Right cardiac atrium (tissue), 5 donors: ENCODE results near the gene SYT12. TPM values are rescaled to one million over a fixed set of nuclear protein-coding genes. Genes with fewer than 3 reads are reported as not detected.

Source experiments
- ATAC-seq, 2 donors: fragments of 200-7000 bp; cut with Tn5 transposase; one replicate each; pipeline versions ENCODE4 v1.8.0 to v1.9.1; 2020; ENCODE audit warnings: moderate library complexity in 2 of 2, mild to moderate bottlenecking in 1 of 2
- DNase-seq, 3 donors: peaks; one replicate each; pipeline ENCODE4 v3.0.0-alpha.2; 2020
- H3K27ac ChIP-seq: one replicate; pipeline ENCODE4 v1.5.1; 2013; ENCODE audit warnings: mild to moderate bottlenecking, low read length, control low read depth, moderate library complexity
- H3K27me3 ChIP-seq: one replicate; pipeline ENCODE4 v1.6.1; 2013; ENCODE audit not compliant: control insufficient read depth, insufficient read depth
- H3K4me1 ChIP-seq: one replicate; pipeline ENCODE4 v1.6.1; 2013; ENCODE audit warnings: low read length; ENCODE audit not compliant: control insufficient read depth, insufficient read depth
- H3K4me3 ChIP-seq: one replicate; pipeline ENCODE4 v1.5.1; 2013; ENCODE audit warnings: low read length, control low read depth
- H3K9me3 ChIP-seq: one replicate; pipeline ENCODE4 v1.6.1; 2013; ENCODE audit warnings: low read length; ENCODE audit not compliant: control insufficient read depth
- WGBS: extraction: QIAGEN DNeasy Blood & Tissue Kit; methylation state at CpG from one replicate; pipeline ENCODE4 v1.1.7; 2013; 5-methylcytosine and 5-hydroxymethylcytosine counted together
- intact Hi-C, 4 donors: fragments of 100-400 bp; cut with DNase I; formaldehyde crosslinking; loops; one replicate each; pipeline versions ENCODE4 v1.11.0 to v1.14.0; 2022 to 2023
- long read RNA-seq, 4 donors: library from polyadenylated mRNA; unstranded; transcript quantifications; one replicate each; pipeline ENCODE4 v2.0.0, GENCODE V29; 2020 to 2021
- polyA plus RNA-seq: library from polyadenylated mRNA; stranded (reverse); fragments of 200-250 nt; gene quantifications from one replicate; pipeline ENCODE4 v1.2.3, GENCODE V29; 2013
- total RNA-seq, 4 donors: library from RNA; stranded (reverse); fragmentation: NEBNext Ultra II Directional; extraction: Animal tissue kit (Norgen Biotek cat#: 25700); gene quantifications; one replicate each; pipeline ENCODE4 v1.2.1, GENCODE V29; 2021
- donor health status: healthy with polysubstance abuse.
- donor health status: DM: no; HTN: yes; CAD: no.
- donor health status: DM: no; HTN: no; CAD: no.
- donor health status: DM: no; HTN: yes; CAD: no; lungs with severe emphysema.
- donor health status: DM: yes; HTN: yes; CAD: no.

Gene SYT12, protein sequence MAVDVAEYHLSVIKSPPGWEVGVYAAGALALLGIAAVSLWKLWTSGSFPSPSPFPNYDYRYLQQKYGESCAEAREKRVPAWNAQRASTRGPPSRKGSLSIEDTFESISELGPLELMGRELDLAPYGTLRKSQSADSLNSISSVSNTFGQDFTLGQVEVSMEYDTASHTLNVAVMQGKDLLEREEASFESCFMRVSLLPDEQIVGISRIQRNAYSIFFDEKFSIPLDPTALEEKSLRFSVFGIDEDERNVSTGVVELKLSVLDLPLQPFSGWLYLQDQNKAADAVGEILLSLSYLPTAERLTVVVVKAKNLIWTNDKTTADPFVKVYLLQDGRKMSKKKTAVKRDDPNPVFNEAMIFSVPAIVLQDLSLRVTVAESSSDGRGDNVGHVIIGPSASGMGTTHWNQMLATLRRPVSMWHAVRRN
- total RNA-seq (1 to 10 TPM in 1 of 4 donors, under 1 TPM in 3; 0.11 to 1.4 (median 0.24) TPM), polyA plus RNA-seq (0.18 TPM)
- long read RNA-seq, donor 1, partial matches to known transcripts, result 0 of 1 reads
- long read RNA-seq, donor 1, other reads (novel, unspliced or antisense), result 1 of 1 reads
- long read RNA-seq, donor 2, result 0 reads
- long read RNA-seq, donor 3, result 0 reads
- long read RNA-seq, donor 4, result 0 reads

DNA sequence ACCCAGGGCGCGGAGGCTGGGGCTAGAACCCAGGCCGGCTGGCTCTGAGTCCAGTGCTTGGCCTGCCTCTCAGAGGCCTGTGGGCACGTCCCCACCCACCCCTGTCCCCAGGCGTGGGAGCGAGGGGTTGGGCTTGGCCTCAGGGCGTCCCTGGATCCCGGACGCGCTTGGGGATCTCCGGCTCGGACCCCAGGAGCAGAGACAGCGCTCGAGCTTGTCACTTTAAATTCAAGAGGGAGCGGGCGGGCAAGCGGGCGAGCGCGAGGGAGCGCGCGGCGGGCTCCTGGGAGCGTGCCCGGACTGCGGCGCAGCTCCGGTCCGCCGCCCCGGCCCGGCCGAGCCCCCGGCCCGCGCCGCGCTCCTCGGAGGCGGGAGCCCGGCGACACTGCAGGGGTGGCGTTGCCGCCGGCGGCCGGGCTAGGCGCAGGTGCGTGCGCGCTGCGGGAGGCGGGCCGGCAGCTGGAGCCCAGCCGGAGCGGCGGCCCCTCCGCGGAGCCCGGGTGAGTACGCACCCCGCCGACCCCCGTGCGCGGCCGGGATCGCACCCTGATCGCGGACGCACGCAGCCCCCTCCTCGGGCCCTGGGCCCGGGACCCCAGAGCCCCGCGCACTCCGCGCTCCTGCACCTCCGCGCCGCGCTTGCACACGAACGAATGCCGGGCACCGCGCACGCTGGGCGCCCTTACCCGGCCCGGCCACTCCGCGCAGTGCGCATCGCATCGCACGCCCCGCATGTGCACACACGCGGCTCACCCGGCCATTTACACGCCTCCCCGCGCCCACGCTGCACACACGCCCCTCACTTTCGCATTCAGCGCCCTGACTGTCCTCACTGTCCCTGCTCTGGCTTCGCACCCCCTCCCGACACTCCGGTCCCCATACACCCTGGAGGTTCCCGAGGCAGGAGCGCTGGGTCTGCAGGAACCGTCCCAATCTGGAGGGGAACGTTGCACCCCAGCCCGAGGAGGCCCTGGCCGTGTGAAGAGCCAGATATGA lies at the start of gene SYT12:
TSS of gene SYT12 (plus strand) at position 174 of the 996 bp plus-strand sequence. CDS start 7,011 bp downstream, outside the sequence.
- Histone ChIP-seq H3K27me3 (no peaks in the 10 kb centered on the region), H3K9me3 (no peaks in the 10 kb centered on the region), H3K27ac (no peak within 1 kb of the TSS), H3K4me3 (peak within 1 kb of the TSS; percentile 46), H3K4me1 (no peaks in the 10 kb centered on the region)
- peak; percentile 37 to 68 (median 62) for DNase-seq
- intact Hi-C loops, result no loop called here
- 1% methylated on average over 118 of the region's 118 CpGs for WGBS
- ATAC-seq, result peak; percentile 28 to 47

GRCh38 chr11:66973956-66974580 lies 48.9 kb upstream of the SYT12 start:
- Histone ChIP-seq H3K27ac (no peak overlapping the region), H3K4me1 (no peaks in the 10 kb centered on the region), H3K4me3 (no peak overlapping the region), H3K27me3 (no peaks in the 10 kb centered on the region), H3K9me3 (peaks cover 1% of the 10 kb centered on the region)
- WGBS, result 78% methylated on average over 8 of the region's 8 CpGs
- ATAC-seq (no peak), DNase-seq (no peak)
- intact Hi-C loops, result no loop called here

DNA sequence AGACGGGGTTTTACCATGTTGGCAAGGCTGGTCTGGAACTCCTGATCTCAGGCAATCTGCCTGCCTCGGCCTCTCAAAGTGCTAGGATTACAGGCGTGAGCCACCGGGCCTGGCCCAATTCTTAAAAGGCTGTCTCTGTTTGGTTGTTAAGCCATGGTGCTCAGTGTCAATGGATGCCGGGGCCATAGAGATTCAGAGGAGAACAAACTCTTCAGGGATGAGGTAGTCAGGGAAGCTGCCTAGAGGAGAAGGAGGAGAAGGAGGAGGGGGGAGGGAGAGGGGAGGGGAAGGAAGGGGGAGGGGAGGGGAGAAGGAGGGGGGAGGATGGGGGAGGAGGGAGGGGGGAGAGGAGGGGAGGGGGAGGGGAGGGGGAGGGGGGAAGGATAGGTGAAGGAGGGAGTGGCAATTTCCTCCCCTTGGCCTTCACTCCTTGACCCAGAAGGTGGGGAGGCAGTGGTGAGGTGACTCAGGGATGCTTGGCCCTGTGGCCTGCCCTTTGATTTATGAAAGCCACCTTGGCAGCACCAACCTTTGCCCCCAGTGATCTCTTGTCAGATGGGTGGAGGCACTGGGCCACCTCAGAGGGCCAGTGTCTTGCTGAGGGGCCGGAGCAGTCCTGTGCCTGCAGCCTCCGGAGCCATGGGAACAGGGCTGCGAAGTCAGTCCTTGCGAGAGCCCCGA lies 48.1 kb upstream of the SYT12 start, which contains the start of gene C11orf86:
TSS of gene C11orf86 (plus strand) at position 581 of the 681 bp plus-strand sequence. CDS start at position 640, 59 bp downstream.
- Histone ChIP-seq H3K9me3 (peaks cover 1% of the 10 kb centered on the region), H3K27ac (no peak within 1 kb of the TSS), H3K4me1 (no peaks in the 10 kb centered on the region), H3K4me3 (no peak within 1 kb of the TSS), H3K27me3 (no peaks in the 10 kb centered on the region)
- 86% methylated on average over 10 of the region's 10 CpGs for WGBS
- no peak for ATAC-seq
- no peak for DNase-seq
- intact Hi-C loops, result no loop called here

- WGBS, result 75% methylated on average over 11 of the region's 11 CpGs
- H3K27ac ChIP-seq, result no peak overlapping the region
- intact Hi-C loops, result no loop called here
Observed at GRCh38 chr11:66975405-66976027, 47.4 kb upstream of the SYT12 start.

GRCh38 chr11:66976028-66976467 lies 46.9 kb upstream of the SYT12 start:
- 45% methylated on average over 9 of the region's 9 CpGs for WGBS
- no peaks in the 10 kb centered on the region for H3K9me3 ChIP-seq
- H3K4me3 ChIP-seq, result no peak overlapping the region
- H3K27ac ChIP-seq, result no peak overlapping the region
- no peaks in the 10 kb centered on the region for H3K27me3 ChIP-seq
- ATAC-seq, result peak in 1 of 2 donors; percentile 30
- intact Hi-C loops, result no loop called here
- H3K4me1 ChIP-seq, result no peaks in the 10 kb centered on the region
- peak in 1 of 3 donors; percentile 30 for DNase-seq

More at GRCh38 chr11:66975405-66976027, 47.4 kb upstream of the SYT12 start:
- Histone ChIP-seq H3K4me3 (no peak overlapping the region), H3K4me1 (no peaks in the 10 kb centered on the region), H3K27me3 (no peaks in the 10 kb centered on the region), H3K9me3 (no peaks in the 10 kb centered on the region)
- ATAC-seq (no peak), DNase-seq (peak in 1 of 3 donors; percentile 53)

- DNase-seq (no peak), ATAC-seq (peak in 1 of 2 donors; percentile 12)
- no peak overlapping the region for H3K27ac ChIP-seq
- H3K9me3 ChIP-seq, result no peaks in the 10 kb centered on the region
- H3K4me1 ChIP-seq, result no peaks in the 10 kb centered on the region
- intact Hi-C loops, result no loop called here
- H3K4me3 ChIP-seq, result no peak overlapping the region
- no peaks in the 10 kb centered on the region for H3K27me3 ChIP-seq
- 91% methylated on average over 6 of the region's 6 CpGs for WGBS
Observed at GRCh38 chr11:66976925-66977324, 46.0 kb upstream of the SYT12 start.

DNA sequence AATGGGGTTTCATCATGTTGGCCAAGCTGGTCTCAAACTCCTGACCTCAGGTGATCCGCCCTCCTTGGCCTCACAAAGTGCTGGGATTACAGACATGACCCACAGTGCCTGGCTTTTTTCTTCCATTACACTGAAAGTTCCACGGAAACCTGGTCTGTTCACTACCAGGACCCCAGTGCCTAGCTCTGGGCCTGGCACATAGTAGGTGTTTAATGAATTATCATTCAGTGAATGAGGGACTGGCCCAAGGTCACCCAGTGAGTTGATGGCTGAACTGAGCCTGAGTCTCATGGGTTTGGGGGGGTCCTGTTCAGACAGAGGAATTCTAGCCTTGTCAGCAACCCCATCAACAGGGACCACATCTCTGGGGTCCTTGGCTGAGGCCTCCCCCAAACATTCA lies 44.7 kb upstream of the SYT12 start:
- no peak overlapping the region for H3K27ac ChIP-seq
- DNase-seq (no peak), ATAC-seq (no peak)
- intact Hi-C loops, result no loop called here
- 94% methylated on average over 2 of the region's 2 CpGs for WGBS
- H3K4me1 ChIP-seq, result no peaks in the 10 kb centered on the region
- H3K27me3 ChIP-seq, result no peaks in the 10 kb centered on the region
- no peaks in the 10 kb centered on the region for H3K9me3 ChIP-seq
- no peak overlapping the region for H3K4me3 ChIP-seq

- WGBS, result 94% methylated on average over 6 of the region's 6 CpGs
- H3K27me3 ChIP-seq, result no peaks in the 10 kb centered on the region
- no peaks in the 10 kb centered on the region for H3K9me3 ChIP-seq
- no peak overlapping the region for H3K27ac ChIP-seq
- no peak for DNase-seq
- no peak overlapping the region for H3K4me3 ChIP-seq
- H3K4me1 ChIP-seq, result no peaks in the 10 kb centered on the region
- ATAC-seq, result no peak
- intact Hi-C loops, result no loop called here
Observed at GRCh38 chr11:66978717-66979116, 44.2 kb upstream of the SYT12 start.

DNA sequence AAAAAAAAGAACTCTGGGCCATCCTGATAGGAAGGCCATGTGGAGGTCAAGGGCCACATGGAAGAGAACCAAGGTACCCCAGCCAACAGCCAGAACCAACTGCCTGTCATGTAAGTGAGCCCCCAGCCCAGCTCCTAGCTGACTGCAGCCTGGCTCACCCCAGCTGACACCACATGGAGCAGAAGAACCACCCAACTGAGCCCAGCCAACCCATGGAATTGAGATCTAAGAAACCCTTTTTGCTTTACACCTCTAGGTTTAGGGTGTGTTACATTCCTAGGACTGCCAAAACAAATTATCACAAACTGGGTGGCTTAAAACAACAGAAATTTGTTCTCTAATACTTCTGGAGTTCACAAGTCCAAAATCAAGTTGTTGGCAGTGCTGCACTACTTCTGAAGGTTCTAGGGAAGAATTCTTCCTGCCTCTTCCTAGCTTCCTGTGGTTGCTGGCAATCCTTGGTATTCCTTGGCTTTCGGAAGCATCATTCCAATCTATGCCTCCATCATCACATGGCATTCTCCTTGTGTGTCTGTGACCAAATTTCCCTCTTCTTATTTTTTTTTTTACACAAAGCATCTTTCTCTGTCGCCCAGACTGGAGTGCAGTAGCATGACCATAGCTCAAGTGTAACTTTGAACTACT lies 43.5 kb upstream of the SYT12 start:
- no peaks in the 10 kb centered on the region for H3K27me3 ChIP-seq
- no peak overlapping the region for H3K27ac ChIP-seq
- intact Hi-C loops, result no loop called here
- no peak for DNase-seq
- WGBS, result 94% methylated on average over 2 of the region's 2 CpGs
- no peaks in the 10 kb centered on the region for H3K9me3 ChIP-seq
- H3K4me1 ChIP-seq, result no peaks in the 10 kb centered on the region
- ATAC-seq, result no peak
- no peak overlapping the region for H3K4me3 ChIP-seq
